NCI-H446 treated with DMSO at 0.1 percent for 48 hours (cell line): ENCODE results near the gene KRT76.
"Not testable (repeated sequence)": the region's sequence is repeated elsewhere in the genome, so short reads cannot be mapped to it uniquely, and the experiment has no call there.

ENCODE experiments used
- DNase-seq: peaks from one replicate; lab custom pipeline; 2025; lab: John Stamatoyannopoulos, UW

The KRT76 gene

DNA sequence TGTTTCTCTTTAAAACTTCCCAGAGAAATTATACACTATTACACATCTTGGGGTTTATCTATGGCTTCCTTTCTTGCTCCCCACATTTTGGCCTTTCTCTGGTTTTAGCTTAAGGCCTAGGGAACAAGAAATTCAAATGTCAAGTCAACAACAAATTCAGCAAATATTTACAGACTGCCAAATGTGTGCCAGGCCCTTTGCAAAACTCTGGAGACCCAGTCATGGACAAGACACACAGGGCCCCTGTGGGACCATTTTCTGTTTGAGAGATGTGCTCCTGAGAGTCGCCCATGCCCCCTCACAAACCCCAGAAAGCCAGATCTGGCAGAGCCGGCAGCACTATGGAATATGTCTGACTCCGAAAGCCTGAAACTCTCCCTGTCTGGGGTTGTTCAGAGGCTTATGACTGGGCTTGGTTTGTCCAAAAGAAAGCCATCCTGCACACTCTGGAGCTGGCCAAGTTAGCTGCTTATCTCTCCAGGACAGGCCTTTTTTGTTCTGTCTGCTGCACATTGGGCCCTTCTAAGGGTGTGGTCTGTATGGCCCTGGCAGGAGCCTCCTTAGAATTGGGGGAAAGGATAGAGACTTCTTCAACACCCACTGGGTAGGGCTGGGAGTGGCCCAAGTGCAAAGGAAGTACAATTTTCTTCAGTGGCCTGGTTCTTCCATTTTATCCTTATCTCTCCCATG, 19.8 kb upstream of the KRT76 start:
- DNase-seq: no peak

- no peak for DNase-seq
Observed at GRCh38 chr12:52796429-52796794, 19.3 kb upstream of the KRT76 start.

- DNase-seq: no peak
Observed at GRCh38 chr12:52795694-52796428, 18.7 kb upstream of the KRT76 start, which contains the start of gene KRT3. TSS of gene KRT3 (minus strand) at chr12:52796117. CDS start at chr12:52796042, 75 bp downstream.

DNA sequence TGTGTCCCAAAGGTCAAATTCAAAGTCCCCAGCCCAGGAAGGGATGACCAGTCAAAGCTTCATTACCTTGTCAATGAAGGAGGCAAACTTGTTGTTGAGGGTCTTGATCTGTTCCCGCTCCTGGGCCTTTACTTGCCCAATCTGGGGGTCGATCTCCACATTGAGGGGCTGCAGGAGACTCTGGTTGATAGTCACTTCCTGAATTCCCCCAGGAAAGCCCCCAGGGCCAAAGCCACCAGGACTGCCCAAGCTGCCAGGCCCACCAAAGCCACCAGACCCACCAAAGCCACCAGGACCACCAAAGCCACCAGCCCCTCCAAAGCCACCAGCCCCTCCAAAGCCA, 18.2 kb upstream of the KRT76 start:
- not testable (repeated sequence) for DNase-seq

DNA sequence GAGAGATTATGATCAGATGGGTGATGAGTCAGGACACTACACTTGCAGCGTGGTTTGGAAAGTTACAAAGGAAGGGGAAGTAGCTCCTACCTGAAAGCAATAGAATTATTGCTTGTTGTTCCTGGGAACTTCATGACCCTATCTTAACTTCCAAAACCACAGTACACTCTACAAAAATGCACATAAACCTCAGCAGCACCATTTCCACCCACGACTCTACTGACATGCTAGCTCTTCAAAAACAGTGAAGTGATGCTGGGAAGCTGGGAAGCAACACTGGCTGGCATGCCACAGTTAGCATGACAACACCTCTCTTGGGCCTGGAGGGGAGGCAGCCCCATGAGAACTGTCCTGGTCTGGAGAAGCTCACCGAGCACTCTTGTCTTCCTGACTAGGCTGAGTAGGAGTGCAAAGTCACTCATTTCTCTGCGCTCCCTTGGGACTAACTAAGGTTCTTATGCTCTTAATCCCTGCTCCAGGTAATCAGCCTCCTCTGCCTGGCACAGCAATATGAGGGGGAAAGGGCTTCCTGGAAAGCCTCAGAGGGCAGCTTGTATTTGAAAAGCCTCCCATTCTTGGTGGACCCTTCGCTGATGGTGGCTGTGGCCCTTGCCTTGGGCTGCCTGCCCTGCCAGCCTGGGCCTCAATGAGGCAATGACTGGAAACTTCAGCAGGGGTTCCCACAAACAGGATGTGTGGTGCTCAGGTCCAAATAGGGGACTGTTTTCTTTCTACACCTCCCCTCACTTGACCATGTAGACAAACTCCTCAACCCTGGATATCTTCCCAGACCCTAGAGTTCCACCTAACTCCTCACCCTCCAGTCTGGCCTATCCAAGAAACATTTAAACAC, 17.6 kb upstream of the KRT76 start:
- DNase-seq: no peak

GRCh38 chr12:52792185-52793029, 15.3 kb upstream of the KRT76 start:
- DNase-seq: no peak

DNA sequence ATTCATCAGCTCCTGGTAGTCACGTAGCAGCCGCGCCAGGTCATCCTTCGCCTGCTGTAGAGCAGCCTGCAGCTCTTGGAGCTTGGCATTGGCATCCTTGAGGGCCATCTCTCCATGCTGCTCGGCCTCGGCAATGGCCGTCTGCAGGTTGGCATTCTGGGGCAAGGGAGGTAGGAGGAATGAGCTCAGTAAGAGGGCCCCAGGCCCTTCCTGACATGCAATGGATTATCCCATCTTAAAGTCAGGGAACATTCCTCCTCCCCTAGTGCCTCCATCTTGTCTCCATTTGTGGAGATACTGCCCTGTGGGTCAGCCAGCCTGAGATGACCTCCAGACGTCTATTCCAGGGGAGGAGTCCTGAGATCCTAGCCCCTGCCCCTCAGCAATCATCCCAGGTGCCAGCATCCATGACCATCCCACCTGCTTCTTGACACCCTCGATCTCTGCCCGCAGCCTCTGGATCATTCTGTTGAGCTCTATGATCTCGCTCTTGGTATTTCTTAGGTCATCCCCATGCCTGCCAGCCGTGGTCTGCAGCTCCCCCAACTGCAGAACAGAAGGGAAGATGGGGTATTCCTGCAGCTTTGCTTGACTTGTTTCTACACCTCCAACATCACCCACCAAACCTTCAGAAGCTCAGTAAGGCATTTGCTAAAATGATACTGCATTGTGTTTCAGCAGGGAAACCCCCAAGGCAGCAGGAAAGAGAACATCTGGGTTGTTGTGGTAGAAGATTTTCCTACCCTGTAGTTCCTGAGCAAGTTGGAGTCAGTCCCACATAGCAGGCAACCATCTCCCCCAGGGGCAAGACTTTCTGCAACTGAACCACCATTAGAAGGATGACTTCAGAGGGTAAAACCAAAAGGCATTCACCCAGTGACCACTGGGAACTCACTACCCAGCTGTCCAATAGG, 14.4 kb upstream of the KRT76 start:
- no peak for DNase-seq

DNA sequence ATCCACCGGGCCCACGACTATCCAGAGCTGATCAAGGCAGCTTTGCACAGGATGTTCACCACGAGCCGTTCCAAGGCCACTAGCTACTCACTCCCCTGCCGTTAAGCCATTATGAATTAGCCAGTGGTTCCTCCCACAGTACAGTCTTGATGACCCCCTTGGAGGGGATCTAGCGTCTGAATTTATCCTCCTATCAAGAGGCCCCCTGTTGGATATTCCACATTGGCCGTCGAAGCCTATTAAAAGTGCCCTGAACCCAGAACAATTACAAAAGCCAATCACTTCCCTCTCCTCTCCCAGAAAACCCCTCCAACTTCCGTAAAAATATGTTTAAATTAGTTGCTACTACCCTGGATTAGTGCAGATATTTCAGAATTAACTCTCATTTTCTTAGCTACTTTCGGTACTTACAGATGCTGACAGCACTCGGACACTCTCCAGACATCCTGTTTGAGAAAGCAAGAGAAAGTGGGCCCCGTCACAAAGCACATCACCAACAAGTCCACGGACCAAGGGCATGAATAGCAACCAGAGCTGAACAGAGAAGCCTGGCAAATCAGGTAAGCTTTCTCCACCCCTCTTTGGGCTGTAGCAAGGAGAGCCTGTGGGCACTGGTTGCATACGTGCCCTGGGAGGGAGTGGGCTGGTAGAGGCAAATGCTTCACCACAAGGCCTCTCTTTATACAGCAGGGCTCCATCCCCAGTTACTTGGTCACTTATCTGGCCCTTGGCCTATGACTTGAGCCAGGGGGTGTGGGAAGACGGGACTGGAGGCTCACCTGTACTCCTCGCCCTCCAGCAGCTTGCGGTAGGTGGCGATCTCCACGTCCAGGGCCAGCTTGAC, 13.5 kb upstream of the KRT76 start:
- DNase-seq: no peak

GRCh38 chr12:52789637-52790426, 12.7 kb upstream of the KRT76 start:
- no peak for DNase-seq

DNA sequence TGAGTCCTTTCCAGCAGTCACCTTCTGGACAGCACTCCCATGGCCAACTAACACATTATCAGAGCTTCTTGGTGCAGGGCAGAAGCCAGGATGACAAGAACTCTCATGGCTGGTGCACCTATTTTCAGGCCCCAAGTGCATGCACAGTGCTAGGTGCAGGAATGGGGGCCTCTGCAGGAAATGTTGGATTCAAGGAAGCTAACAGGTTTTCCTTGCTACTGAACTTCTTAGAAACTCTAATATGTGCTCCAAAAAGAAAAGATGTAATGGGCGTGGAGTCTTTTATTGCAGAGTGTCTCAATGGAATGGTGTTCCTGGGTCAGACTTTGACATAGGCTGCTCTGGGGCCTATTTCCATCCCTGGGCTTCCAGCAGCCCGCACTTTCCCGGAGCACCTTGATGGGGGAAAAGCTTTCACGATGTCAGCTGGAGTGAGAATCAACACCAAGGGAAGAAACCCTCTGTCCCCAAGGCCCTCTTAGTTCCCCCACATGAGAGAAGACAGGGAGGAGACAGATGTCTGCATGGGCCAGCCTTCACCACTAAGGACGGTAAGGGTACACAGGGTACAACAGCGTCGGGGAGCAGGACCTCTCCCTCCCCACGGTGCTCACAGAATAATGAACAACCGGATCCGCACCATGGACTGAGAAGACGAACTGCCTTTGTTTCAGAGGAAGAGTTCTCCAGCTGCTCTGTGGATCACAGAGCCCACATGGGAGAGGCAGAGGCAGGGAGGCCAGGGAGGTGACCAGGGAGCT, 11.9 kb upstream of the KRT76 start:
- DNase-seq: no peak

GRCh38 chr12:52788192-52788875, 11.2 kb upstream of the KRT76 start:
- no peak for DNase-seq

- no peak for DNase-seq
Observed at GRCh38 chr12:52787324-52788191, 10.4 kb upstream of the KRT76 start.

- DNase-seq: no peak
Observed at GRCh38 chr12:52784909-52785308, 7.8 kb upstream of the KRT76 start.

- no peak for DNase-seq
Observed at GRCh38 chr12:52783563-52784316, 6.6 kb upstream of the KRT76 start.

DNA sequence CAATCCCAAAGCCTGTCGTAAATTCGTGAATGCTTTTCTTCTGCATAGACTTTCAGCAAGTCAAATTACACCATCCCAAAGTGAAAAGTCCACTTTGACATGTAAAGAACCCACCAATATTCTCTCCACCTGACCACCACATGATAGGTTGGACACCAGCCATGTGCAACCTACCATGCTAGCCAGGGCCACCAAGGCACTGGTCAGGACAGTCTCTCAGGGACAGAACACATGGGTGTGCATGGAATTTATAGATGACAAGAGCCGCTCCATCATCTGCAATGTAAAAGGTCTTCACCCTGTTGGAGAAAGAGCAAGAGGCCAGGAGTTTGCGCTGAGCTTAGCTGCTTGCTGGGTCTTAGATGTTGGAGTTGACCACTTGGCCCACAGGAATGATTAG, 5.4 kb upstream of the KRT76 start:
- no peak for DNase-seq
